ENCODE results near the gene CREB3L1. TPM values are rescaled to one million over a fixed set of nuclear protein-coding genes. Genes with fewer than 3 reads are reported as not detected.

CREB3L1 gene
- total RNA-seq, 4 donors from 2014 or later, result 0.27 to 0.69 (median 0.57) TPM

- in situ Hi-C loops (cut with MboI; ENCODE audit: low sequenced_read_pairs in 4 of 4), result no loop called here
- Histone ChIP-seq H3K9me3 (no peaks in the 10 kb centered on the region), H3K4me3 (peak overlapping the region; percentile 38 to 54 (median 49)), H3K27me3 (no peaks in the 10 kb centered on the region), H3K4me1 (peaks cover 11 to 21% of the 10 kb centered on the region in 2 donors), H3K27ac (peak overlapping the region; percentile 54 to 72 (median 70)), H3K36me3 (no peaks in the 10 kb centered on the region)
- ATAC-seq, result no peak
- intact Hi-C loops (cut with DNase I; ENCODE audit: low total_unique reads), result loop anchor here (10.0 kb wide), 1 partner anchor 221 kb away; the partner anchor contains the start of gene PHF21A
- DNase-seq, result no peak
- no peak for TF ChIP-seq POLR2A (IDR thresholded peaks at IDR 0.05)
These were observed 68.5 kb downstream of the CREB3L1 start for GRCh38 chr11:46345881-46346484.

GRCh38 chr11:46346886-46347636 is 69.6 kb downstream of the CREB3L1 start, which contains the start of gene DGKZ:
DGKZ (plus strand) TSS chr11:46347463; CDS start chr11:46347660, 197 bp downstream.
- peak; percentile 76 to 81 for ATAC-seq
- peaks cover 18 to 30% of the 10 kb centered on the region in 2 donors for H3K4me1 ChIP-seq
- intact Hi-C loops (cut with DNase I; ENCODE audit: low total_unique reads), result loop anchor here (1.0 to 10.0 kb wide), 2 partner anchors 16 to 222 kb away; partner anchors contain the start of gene PHF21A

GRCh38 chr11:46347637-46348311 is 70.3 kb downstream of the CREB3L1 start:
- Histone ChIP-seq H3K36me3 (no peaks in the 10 kb centered on the region), H3K9me3 (no peaks in the 10 kb centered on the region), H3K27me3 (no peaks in the 10 kb centered on the region), H3K4me1 (peaks cover 22 to 37% of the 10 kb centered on the region in 2 donors), H3K27ac (peak overlapping the region; percentile 60 to 79 (median 74)), H3K4me3 (peak overlapping the region; percentile 68 to 82 (median 75))
- peak in 1 of 2 donors; percentile 37 for DNase-seq
- peak; percentile 0 to 15 for ATAC-seq
- TF ChIP-seq CTCF (IDR thresholded peaks at IDR 0.05 in 4 of 5, conservative IDR thresholded peaks at IDR 0.05 in 1 of 5) (no peak), POLR2A (IDR thresholded peaks at IDR 0.05) (no peak)
- in situ Hi-C loops (cut with MboI; ENCODE audit: low sequenced_read_pairs in 4 of 4), result no loop called here
- intact Hi-C loops (cut with DNase I; ENCODE audit: low total_unique reads), result loop anchor here (1.0 to 10.0 kb wide), 2 partner anchors 16 to 223 kb away; partner anchors contain the start of gene PHF21A

More at GRCh38 chr11:46346886-46347636, 69.6 kb downstream of the CREB3L1 start, which contains the start of gene DGKZ:
- peak within 1 kb of the TSS; percentile 70 to 79 (median 74) for H3K27ac ChIP-seq
- in situ Hi-C loops (cut with MboI; ENCODE audit: low sequenced_read_pairs in 4 of 4), result no loop called here
- TF ChIP-seq CTCF (IDR thresholded peaks at IDR 0.05 in 4 of 5, conservative IDR thresholded peaks at IDR 0.05 in 1 of 5), result peak; percentile 62 to 99 (median 99)
- peak; percentile 64 to 85 for TF ChIP-seq POLR2A (IDR thresholded peaks at IDR 0.05)
- no peaks in the 10 kb centered on the region for H3K27me3 ChIP-seq
- peak; percentile 59 to 82 for DNase-seq
- H3K9me3 ChIP-seq, result no peaks in the 10 kb centered on the region
- no peaks in the 10 kb centered on the region for H3K36me3 ChIP-seq
- peak within 1 kb of the TSS; percentile 68 to 82 (median 75) for H3K4me3 ChIP-seq

GRCh38 chr11:46348566-46349401 is 71.3 kb downstream of the CREB3L1 start:
- Histone ChIP-seq H3K36me3 (no peaks in the 10 kb centered on the region), H3K9me3 (no peaks in the 10 kb centered on the region), H3K4me1 (peaks cover 23 to 37% of the 10 kb centered on the region in 2 donors), H3K4me3 (peak overlapping the region; percentile 68 to 82 (median 75)), H3K27me3 (no peaks in the 10 kb centered on the region), H3K27ac (peak overlapping the region in 2 of 4 donors; percentile 60 to 79)
- in situ Hi-C loops (cut with MboI; ENCODE audit: low sequenced_read_pairs in 4 of 4) (no loop called here), intact Hi-C loops (cut with DNase I; ENCODE audit: low total_unique reads) (loop anchor here (10.0 kb wide), 1 partner anchor 224 kb away; the partner anchor contains the start of gene PHF21A)
- ATAC-seq (no peak), DNase-seq (no peak)
- TF ChIP-seq POLR2A (IDR thresholded peaks at IDR 0.05) (no peak), CTCF (IDR thresholded peaks at IDR 0.05 in 4 of 5, conservative IDR thresholded peaks at IDR 0.05 in 1 of 5) (no peak)

All from gastrocnemius medialis (tissue), 4 donors.